BLaER1 (cell line): ENCODE data around the gene MPZL3.

Experiments used
- H3K27ac ChIP-seq: shearing (Covaris generic); formaldehyde crosslinking; 2 replicates; pipeline ENCODE4 v1.8.1; 2022
- H3K27me3 ChIP-seq: shearing (Covaris generic); formaldehyde crosslinking; 2 replicates; pipeline ENCODE4 v1.8.1; 2022
- H3K36me3 ChIP-seq: shearing (Covaris generic); formaldehyde crosslinking; 2 replicates; pipeline ENCODE4 v1.8.1; 2022
- H3K4me1 ChIP-seq: shearing (Covaris generic); formaldehyde crosslinking; 2 replicates; pipeline ENCODE4 v1.8.1; 2022
- H3K4me2 ChIP-seq: shearing (Covaris generic); formaldehyde crosslinking; 2 replicates; pipeline ENCODE4 v1.8.1; 2022
- H3K4me3 ChIP-seq: shearing (Covaris generic); formaldehyde crosslinking; 2 replicates; pipeline ENCODE4 v1.8.1; 2022
- H3K9ac ChIP-seq: shearing (Covaris generic); formaldehyde crosslinking; 2 replicates; pipeline ENCODE4 v1.8.1; 2022
- H3K9me3 ChIP-seq: shearing (Covaris generic); formaldehyde crosslinking; 2 replicates; pipeline ENCODE4 v1.8.1; 2022
- H4K20me1 ChIP-seq: shearing (Covaris generic); formaldehyde crosslinking; 2 replicates; pipeline ENCODE4 v1.8.1; 2022
- Cebpa-rat ChIP-seq: shearing (Covaris generic); IDR thresholded peaks from 2 replicates; pipeline ENCODE4 v1.8.1; 2022

The MPZL3 gene

DNA sequence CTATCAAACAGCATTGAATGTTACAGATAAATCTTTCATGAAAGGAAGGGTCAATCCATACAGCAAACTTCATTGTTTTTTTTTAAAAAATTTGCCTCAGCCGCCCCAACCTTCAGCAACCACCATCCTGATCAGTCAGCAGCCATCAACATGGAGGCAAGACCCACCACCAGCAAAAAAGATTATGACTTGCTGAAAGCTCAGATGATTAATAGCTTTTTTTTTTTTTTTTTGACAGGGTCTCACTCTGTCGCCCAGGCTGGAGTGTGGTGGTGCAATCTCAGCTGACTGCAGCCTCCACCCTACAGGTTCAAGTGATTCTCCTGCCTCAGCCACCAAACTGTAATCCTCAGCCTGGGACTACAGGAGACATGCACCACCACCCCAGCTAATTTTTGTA lies 34.4 kb upstream of the MPZL3 start:
- Histone ChIP-seq H4K20me1 (no peaks in the 10 kb centered on the region), H3K27me3 (no peaks in the 10 kb centered on the region), H3K4me2 (no peak overlapping the region), H3K9ac (no peak overlapping the region), H3K4me3 (no peak overlapping the region), H3K4me1 (no peaks in the 10 kb centered on the region), H3K9me3 (peaks cover 10% of the 10 kb centered on the region), H3K36me3 (no peaks in the 10 kb centered on the region), H3K27ac (no peak overlapping the region)
- TF ChIP-seq Cebpa-rat, result no peak

DNA sequence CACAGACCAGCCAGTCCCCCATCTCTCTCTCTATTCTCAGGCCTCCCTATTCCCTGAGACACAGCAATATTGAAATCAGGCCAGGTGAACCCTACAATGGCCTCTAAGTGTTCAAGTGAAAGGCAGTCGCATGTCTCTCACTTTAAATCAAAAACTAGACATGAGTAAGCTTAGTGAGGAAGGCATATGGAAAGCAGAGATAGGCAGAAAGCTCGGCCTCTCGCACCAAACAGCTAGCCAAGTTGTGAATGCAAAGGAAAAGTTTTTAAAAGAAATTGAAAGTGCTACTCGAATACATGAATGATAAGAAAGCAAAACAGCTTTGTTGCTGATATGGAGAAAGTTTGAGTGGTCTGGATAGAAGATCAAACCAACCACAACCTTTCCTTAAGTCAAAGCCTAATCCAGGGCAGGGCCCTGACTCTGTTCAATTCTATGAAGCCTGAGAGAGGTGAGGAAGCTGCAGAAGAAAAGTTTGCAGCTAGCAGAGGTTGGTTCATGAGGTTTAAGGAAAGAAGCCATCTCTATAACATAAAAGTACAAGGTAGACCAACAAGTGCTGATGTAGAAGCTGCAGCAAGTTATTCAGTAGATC lies 31.7 kb upstream of the MPZL3 start:
- no peaks in the 10 kb centered on the region for H3K27me3 ChIP-seq
- H3K9me3 ChIP-seq, result peaks cover 11% of the 10 kb centered on the region
- no peaks in the 10 kb centered on the region for H3K4me1 ChIP-seq
- no peak overlapping the region for H3K9ac ChIP-seq
- TF ChIP-seq Cebpa-rat, result no peak
- no peaks in the 10 kb centered on the region for H3K36me3 ChIP-seq
- no peak overlapping the region for H3K27ac ChIP-seq
- H3K4me3 ChIP-seq, result no peak overlapping the region
- H4K20me1 ChIP-seq, result no peaks in the 10 kb centered on the region
- no peak overlapping the region for H3K4me2 ChIP-seq

DNA sequence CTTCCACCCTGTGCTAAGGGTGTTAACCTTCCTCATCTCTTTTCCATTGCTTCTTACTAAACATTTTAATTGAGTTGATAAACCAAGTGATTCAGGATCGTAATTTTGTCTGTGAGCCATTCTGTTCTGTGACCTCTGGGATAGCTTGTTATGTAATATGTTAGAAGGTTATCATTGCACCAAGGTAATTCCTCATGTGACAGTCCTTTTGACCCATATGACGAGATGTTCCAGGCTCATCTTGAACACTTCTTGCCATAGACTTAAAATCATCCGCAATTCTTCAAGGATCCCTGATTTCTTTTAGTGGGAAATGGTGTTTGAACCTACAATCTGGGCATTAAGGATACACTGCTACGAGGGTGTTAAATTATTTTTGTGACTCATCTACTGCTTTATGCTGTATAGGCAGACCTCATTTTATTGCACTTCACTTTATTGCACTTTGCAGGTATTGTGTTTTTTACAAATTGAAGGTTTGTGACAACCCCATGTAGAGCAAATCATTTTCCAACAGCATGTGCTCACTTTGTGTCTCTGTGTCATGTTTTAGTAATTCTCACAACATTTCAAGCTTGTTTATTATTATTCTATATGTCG lies 31.0 kb upstream of the MPZL3 start:
- no peak overlapping the region for H3K9ac ChIP-seq
- TF ChIP-seq Cebpa-rat, result no peak

DNA sequence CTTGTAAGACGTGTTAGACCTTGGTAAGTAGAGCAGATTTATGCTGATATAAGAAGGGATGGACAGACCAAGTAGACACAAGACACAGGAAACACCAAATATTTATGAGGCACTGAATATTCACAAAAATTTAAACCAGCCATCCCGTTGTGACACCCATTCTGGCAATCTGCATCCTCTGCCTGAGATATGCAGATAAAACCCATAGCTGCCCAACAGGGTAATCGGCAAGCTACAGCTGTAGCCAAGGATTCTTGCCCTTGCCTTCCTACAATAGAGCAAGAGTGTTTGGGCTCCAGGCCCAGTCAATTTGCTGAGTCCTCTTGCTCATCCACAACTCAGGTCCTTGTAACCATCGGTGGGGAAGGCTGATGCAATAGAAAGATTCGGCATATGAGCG lies 30.4 kb upstream of the MPZL3 start:
- no peak overlapping the region for H3K4me3 ChIP-seq
- H3K27me3 ChIP-seq, result no peaks in the 10 kb centered on the region
- H3K36me3 ChIP-seq, result no peaks in the 10 kb centered on the region
- TF ChIP-seq Cebpa-rat, result no peak
- no peaks in the 10 kb centered on the region for H3K4me1 ChIP-seq
- peaks cover 11% of the 10 kb centered on the region for H3K9me3 ChIP-seq
- no peak overlapping the region for H3K27ac ChIP-seq
- no peak overlapping the region for H3K9ac ChIP-seq
- no peak overlapping the region for H3K4me2 ChIP-seq
- H4K20me1 ChIP-seq, result no peaks in the 10 kb centered on the region

More for the DNA sequence above, 31.0 kb upstream of the MPZL3 start:
- Histone ChIP-seq H3K4me3 (no peak overlapping the region), H3K4me2 (no peak overlapping the region), H4K20me1 (no peaks in the 10 kb centered on the region), H3K36me3 (no peaks in the 10 kb centered on the region), H3K4me1 (no peaks in the 10 kb centered on the region), H3K9me3 (peaks cover 11% of the 10 kb centered on the region), H3K27ac (no peak overlapping the region), H3K27me3 (no peaks in the 10 kb centered on the region)

DNA sequence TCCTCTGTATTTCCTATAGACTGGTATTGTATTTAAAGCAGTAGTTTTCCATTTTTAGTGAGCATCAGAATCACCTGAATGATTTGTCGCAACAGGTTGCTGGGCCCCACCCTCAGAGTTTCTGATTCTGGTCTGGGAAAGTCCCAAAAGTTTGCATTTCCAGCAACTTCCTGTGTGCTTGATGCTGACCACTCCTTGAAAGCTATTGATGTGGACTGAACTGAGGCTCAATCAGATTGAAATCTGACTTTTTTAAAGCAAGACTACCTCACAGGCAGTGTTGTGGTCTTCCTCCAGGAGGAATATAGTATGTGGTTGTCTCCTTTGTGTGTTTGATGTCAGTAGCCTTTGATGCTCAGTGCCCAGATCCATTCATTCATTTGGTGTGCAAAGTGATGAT lies 29.1 kb upstream of the MPZL3 start:
- no peak overlapping the region for H3K9ac ChIP-seq
- no peaks in the 10 kb centered on the region for H3K27me3 ChIP-seq
- peaks cover 11% of the 10 kb centered on the region for H3K9me3 ChIP-seq
- no peak overlapping the region for H3K27ac ChIP-seq
- TF ChIP-seq Cebpa-rat, result no peak
- no peaks in the 10 kb centered on the region for H4K20me1 ChIP-seq
- H3K4me1 ChIP-seq, result no peaks in the 10 kb centered on the region
- H3K36me3 ChIP-seq, result no peaks in the 10 kb centered on the region
- no peak overlapping the region for H3K4me3 ChIP-seq
- H3K4me2 ChIP-seq, result no peak overlapping the region

DNA sequence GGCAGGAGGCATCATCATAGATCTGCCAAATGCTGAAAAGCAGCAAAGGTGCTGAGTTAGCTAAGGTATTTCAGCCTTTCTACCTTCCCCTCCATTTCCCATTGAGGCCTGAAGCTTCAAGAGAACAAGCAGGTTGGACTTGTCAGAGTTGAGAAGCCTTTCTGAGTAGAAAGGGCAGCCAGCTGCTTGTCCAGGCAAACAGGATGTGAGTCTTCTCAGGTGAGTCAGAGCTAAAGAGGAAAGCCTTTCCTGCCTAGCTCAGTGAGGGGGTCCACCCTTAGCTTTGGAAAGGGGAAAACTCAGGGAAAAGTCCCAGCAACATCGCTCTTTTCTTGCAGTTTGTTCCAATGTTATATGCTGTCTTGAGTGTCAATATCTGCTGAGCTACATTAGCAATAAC lies 25.1 kb upstream of the MPZL3 start:
- no peak overlapping the region for H3K9ac ChIP-seq
- no peak for TF ChIP-seq Cebpa-rat
- no peaks in the 10 kb centered on the region for H3K36me3 ChIP-seq
- no peaks in the 10 kb centered on the region for H4K20me1 ChIP-seq
- peaks cover 6% of the 10 kb centered on the region for H3K9me3 ChIP-seq
- no peaks in the 10 kb centered on the region for H3K27me3 ChIP-seq
- H3K4me3 ChIP-seq, result no peak overlapping the region
- no peak overlapping the region for H3K4me2 ChIP-seq
- H3K4me1 ChIP-seq, result no peaks in the 10 kb centered on the region
- no peak overlapping the region for H3K27ac ChIP-seq

DNA sequence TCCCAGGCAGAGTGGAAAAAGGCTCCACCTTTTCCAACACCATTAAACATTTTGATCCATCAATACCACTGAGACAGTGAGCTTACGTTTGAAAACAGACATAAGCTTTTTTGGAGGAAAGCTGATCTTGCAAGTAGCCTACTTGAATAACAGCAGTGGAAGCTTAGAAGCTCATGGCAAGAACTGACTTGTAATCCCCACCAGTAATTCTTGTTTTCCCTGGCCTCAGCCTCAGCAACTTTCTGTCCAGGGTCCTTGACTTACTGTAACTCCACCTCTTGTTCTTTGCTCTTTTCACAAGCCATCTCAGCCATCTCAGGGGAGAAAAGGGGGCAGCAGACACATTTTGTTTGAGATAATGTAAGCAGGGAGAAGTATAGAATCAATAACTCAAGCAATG lies 24.3 kb upstream of the MPZL3 start:
- Histone ChIP-seq H3K36me3 (no peaks in the 10 kb centered on the region), H3K9me3 (no peaks in the 10 kb centered on the region), H3K9ac (no peak overlapping the region), H3K4me1 (no peaks in the 10 kb centered on the region), H4K20me1 (no peaks in the 10 kb centered on the region), H3K27ac (no peak overlapping the region), H3K4me2 (no peak overlapping the region), H3K4me3 (no peak overlapping the region), H3K27me3 (no peaks in the 10 kb centered on the region)
- TF ChIP-seq Cebpa-rat, result no peak

DNA sequence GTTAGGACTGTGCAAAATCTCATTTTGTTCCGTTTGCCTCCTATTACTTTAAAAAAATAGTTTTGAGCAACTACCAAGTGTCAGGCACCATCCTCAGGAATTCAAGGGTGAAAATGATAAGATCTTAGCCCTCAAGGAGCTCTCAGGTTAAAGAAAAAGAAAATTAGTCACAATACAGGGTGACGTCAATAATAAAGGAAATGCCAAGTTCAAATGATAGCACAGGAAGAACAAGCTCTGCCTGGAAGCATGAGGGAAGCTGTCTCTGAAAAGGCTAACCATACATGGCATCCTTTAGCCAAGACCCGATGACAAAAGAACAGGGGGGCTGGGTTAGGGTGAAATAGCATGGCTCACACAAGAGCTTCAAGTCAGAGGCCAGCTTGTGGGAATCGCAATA lies 23.0 kb upstream of the MPZL3 start:
- no peak for TF ChIP-seq Cebpa-rat
- no peaks in the 10 kb centered on the region for H3K9me3 ChIP-seq
- H3K27me3 ChIP-seq, result no peaks in the 10 kb centered on the region
- H3K36me3 ChIP-seq, result no peaks in the 10 kb centered on the region
- H4K20me1 ChIP-seq, result no peaks in the 10 kb centered on the region
- H3K4me1 ChIP-seq, result no peaks in the 10 kb centered on the region
- no peak overlapping the region for H3K27ac ChIP-seq
- no peak overlapping the region for H3K4me3 ChIP-seq
- H3K4me2 ChIP-seq, result no peak overlapping the region
- H3K9ac ChIP-seq, result no peak overlapping the region

DNA sequence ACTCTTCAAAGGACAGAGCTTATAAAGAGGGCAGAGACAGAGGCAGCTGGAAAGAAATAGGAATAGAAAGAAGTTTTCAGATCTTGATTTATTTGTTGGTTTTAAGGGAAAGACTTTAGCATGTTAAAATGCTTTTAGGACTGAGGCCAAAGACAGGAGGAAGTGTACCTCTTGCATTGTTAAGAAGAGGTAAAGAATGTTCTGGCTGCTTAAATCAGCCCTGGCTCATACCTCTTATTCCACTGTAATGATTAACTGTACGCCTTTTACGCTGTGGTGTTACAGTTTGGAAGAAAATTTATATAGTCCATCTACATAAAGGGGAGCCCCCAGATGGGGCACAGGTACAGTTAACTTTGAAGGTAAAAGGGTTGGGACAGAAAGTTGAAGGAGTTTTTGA lies 22.0 kb upstream of the MPZL3 start:
- no peak overlapping the region for H3K4me2 ChIP-seq

DNA sequence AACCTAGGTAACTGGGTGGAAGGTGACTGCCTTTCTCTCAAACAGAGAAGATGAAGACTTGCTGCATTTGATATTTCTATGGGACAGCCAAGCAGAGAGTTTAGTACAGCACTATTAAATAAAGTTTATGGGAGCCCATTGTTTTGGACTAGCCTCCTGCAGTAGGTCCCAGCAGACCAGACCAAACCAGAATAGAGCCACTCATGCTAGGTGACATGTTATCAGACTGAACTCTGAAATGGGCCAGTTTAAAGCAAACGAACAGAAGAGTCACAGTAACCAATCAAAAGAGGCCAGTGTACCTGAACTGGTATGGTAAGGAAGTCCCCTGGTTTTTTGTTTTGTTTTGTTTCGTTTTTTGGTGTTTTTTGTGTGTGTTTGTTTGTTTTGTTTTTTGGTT lies 19.8 kb upstream of the MPZL3 start:
- H3K4me3 ChIP-seq, result no peak overlapping the region
- no peak overlapping the region for H3K4me2 ChIP-seq
- no peak overlapping the region for H3K9ac ChIP-seq
- no peaks in the 10 kb centered on the region for H4K20me1 ChIP-seq
- H3K9me3 ChIP-seq, result no peaks in the 10 kb centered on the region
- H3K27ac ChIP-seq, result no peak overlapping the region
- peaks cover 17% of the 10 kb centered on the region for H3K4me1 ChIP-seq
- H3K27me3 ChIP-seq, result no peaks in the 10 kb centered on the region
- no peaks in the 10 kb centered on the region for H3K36me3 ChIP-seq
- TF ChIP-seq Cebpa-rat, result no peak

More for the DNA sequence above, 22.0 kb upstream of the MPZL3 start:
- Histone ChIP-seq H4K20me1 (no peaks in the 10 kb centered on the region), H3K9ac (no peak overlapping the region), H3K4me3 (no peak overlapping the region), H3K36me3 (no peaks in the 10 kb centered on the region), H3K27ac (no peak overlapping the region), H3K27me3 (no peaks in the 10 kb centered on the region), H3K9me3 (no peaks in the 10 kb centered on the region), H3K4me1 (no peaks in the 10 kb centered on the region)
- TF ChIP-seq Cebpa-rat, result no peak

DNA sequence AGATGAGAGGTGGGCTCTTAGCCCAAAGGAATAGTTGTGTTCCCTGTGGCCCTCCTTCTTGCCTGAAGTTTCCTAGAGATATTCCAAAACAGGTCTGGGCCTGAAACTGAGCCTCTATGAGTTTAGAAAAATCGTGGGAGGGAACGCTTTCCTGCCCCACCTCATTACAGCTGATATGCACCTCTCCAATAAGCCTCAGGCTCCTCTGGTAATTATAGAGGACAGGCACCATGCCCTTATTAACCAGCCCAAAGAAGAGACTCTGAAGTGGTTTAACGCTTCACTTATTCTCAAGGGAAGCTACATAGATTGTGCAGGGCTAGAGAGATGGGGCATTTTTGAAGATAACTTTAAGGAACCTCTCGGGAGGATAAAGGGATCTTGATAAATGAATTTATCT lies 15.3 kb upstream of the MPZL3 start:
- peaks cover 35% of the 10 kb centered on the region for H3K27me3 ChIP-seq
- H3K9ac ChIP-seq, result no peak overlapping the region
- no peaks in the 10 kb centered on the region for H4K20me1 ChIP-seq
- H3K27ac ChIP-seq, result no peak overlapping the region
- H3K4me3 ChIP-seq, result no peak overlapping the region
- peak overlapping the region; percentile 58 for H3K4me2 ChIP-seq
- H3K9me3 ChIP-seq, result no peaks in the 10 kb centered on the region
- H3K4me1 ChIP-seq, result peaks cover 19% of the 10 kb centered on the region
- H3K36me3 ChIP-seq, result no peaks in the 10 kb centered on the region
- TF ChIP-seq Cebpa-rat, result no peak
